Iris pigment epithelial cell (primary cell): ENCODE data around the gene AKR1A1.
"Not testable (repeated sequence)": the region's sequence is repeated elsewhere in the genome, so short reads cannot be mapped to it uniquely, and the experiment has no call there.

Experiments used
- DNase-seq: peaks from one replicate; pipeline ENCODE4 v3.0.0-alpha.2; 2011; ENCODE audit warnings: low read depth

AKR1A1 gene

GRCh38 chr1:45523516-45523915 is 27.1 kb upstream of the AKR1A1 start:
- not testable (repeated sequence) for DNase-seq

GRCh38 chr1:45523975-45524374 is 26.7 kb upstream of the AKR1A1 start:
- DNase-seq: not testable (repeated sequence)

GRCh38 chr1:45526135-45526644 is 24.4 kb upstream of the AKR1A1 start:
- no peak for DNase-seq

GRCh38 chr1:45530632-45531135 is 19.9 kb upstream of the AKR1A1 start:
- DNase-seq: no peak

GRCh38 chr1:45531873-45532272 is 18.8 kb upstream of the AKR1A1 start:
- no peak for DNase-seq

- no peak for DNase-seq
Measured at GRCh38 chr1:45535988-45536766, 14.4 kb upstream of the AKR1A1 start.

GRCh38 chr1:45536886-45537285 is 13.7 kb upstream of the AKR1A1 start:
- no peak for DNase-seq

GRCh38 chr1:45541193-45541592 is 9.4 kb upstream of the AKR1A1 start:
- DNase-seq: no peak

- no peak for DNase-seq
Measured at GRCh38 chr1:45542591-45542990, 8.0 kb upstream of the AKR1A1 start.

- no peak for DNase-seq
Measured at GRCh38 chr1:45543581-45544417, 6.8 kb upstream of the AKR1A1 start.

GRCh38 chr1:45544530-45544929 is 6.1 kb upstream of the AKR1A1 start:
- no peak for DNase-seq

- no peak for DNase-seq
Measured at GRCh38 chr1:45545019-45545493, 5.6 kb upstream of the AKR1A1 start.

- no peak for DNase-seq
Measured at GRCh38 chr1:45545553-45546310, 4.9 kb upstream of the AKR1A1 start.

GRCh38 chr1:45551684-45552083 is 1.1 kb downstream of the AKR1A1 start:
- DNase-seq: no peak

- DNase-seq: no peak
Measured at GRCh38 chr1:45552331-45552730, 1.7 kb downstream of the AKR1A1 start.

- DNase-seq: no peak
Measured at GRCh38 chr1:45554198-45554597, 3.6 kb downstream of the AKR1A1 start.

GRCh38 chr1:45557422-45557944 is 6.9 kb downstream of the AKR1A1 start:
- DNase-seq: no peak

- no peak for DNase-seq
Measured at GRCh38 chr1:45563843-45564242, 13.2 kb downstream of the AKR1A1 start.

GRCh38 chr1:45566722-45567121 is 16.1 kb downstream of the AKR1A1 start:
- no peak for DNase-seq

- no peak for DNase-seq
Measured at GRCh38 chr1:45567911-45568310, 17.3 kb downstream of the AKR1A1 start.

- DNase-seq: no peak
Measured at GRCh38 chr1:45568421-45568820, 17.8 kb downstream of the AKR1A1 start.

GRCh38 chr1:45569571-45569961 is 18.9 kb downstream of the AKR1A1 start:
- DNase-seq: no peak
